Skeletal muscle cell (primary cell): Measurements from ENCODE around the gene RBPMS2.

ENCODE experiments used
- DNase-seq: peaks from one replicate; pipeline ENCODE4 v3.0.0-alpha.2; 2010; ENCODE audit warnings: low read depth
- H3K4me3 ChIP-seq: 2 replicates; pipeline ENCODE4 v1.5.1; 2011; ENCODE audit warnings: low read depth, mild to moderate bottlenecking, control low read depth, low read length, moderate library complexity

RBPMS2 gene

DNA sequence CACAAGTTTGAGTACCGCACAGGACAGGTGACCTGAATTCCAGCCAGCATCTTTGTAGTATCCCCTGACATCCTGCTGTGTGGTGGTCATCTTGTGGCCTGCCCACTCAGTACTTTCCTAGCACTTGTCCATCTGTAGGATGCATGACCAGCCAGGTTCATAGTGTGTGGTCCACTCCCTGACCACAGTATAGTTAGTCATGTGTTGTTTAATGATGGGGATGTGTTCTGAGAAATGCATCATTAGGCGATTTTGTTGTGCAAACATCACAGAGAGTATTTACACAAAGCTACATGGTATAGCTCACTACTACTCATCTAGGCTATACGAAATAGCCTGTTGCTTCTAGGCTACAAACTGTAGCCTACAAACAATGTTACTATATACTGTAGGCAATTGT is 16.9 kb upstream of the RBPMS2 start:
- H3K4me3 ChIP-seq = no peak overlapping the region
- DNase-seq = no peak

DNA sequence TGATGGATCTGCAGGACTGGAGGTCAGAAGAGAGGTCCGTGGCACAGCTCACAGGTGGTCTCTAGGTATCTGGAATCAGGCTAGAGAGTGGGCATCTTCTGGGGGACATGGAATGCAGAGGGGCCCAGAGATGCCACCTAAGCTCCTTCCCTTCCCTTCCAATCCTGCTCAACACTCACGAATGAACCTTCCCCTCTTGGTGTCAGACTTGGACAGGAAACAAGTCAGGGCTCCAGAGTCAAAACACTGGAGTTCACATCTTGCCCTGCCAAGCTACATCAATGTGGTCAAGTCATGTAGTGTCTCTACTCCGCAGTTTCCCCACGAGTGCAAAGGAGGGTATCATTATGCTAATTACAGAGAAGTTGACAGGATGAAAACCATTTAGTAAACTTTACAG is 16.0 kb upstream of the RBPMS2 start:
- no peak for DNase-seq
- no peak overlapping the region for H3K4me3 ChIP-seq

DNA sequence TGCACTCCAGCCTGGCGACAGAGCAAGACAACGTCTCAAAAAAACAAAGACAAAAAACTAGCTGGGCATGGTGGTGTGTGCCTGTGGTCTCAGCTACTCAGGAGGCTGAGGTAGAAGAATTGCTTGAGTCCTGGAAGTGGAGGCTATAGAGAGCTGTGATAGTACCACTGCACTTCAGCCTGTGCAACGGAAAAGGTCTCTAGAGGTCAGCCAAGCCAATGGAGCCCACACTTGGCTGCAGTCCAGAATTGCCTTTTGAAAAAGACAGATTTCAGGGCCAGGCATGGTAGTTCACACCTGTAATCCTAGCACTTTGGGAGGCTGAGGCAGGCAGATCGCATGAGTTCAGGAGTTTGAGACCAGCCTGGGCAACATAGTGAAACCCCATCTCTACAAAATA is 8.4 kb upstream of the RBPMS2 start:
- DNase-seq = no peak
- no peak overlapping the region for H3K4me3 ChIP-seq

DNA sequence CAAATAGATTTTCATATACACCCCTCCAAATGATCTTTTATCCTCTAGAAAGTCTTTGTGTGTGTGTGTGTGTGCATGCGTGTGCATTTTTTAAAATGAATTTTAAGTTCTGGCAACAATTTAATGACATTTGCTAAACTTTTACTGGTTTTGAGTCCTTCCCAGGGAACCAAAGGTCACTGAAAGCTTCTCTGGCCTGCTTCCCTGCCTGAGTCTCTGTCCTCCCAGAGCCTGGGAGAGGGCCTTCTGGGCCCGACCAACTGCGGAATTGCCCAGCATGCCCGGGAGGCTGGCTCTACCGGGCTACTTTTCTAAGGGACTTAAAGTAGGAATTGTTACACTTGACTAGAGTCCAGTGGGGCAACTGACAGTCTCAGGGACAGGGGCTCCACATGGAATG is 7.4 kb upstream of the RBPMS2 start:
- no peak overlapping the region for H3K4me3 ChIP-seq
- no peak for DNase-seq

DNA sequence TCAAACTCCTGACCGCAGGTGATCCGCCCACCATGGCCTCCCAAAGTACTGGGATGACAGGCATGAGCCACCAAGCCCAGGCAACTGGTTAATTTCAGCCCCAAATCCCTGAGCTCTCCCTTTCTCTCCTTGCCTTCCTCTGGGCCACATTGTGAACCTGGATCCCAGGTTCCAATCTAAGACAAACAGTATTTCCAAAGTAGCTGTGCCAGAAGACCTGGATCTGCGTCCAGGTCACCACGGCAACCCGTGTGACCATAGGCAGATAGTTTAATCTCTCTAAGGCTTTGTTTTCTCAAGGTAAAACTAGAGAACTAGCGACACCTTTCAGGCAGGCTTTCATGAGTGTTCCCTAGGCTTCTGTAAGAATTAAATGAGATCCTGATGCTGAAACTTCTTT is 5.9 kb upstream of the RBPMS2 start:
- DNase-seq = no peak
- H3K4me3 ChIP-seq = no peak overlapping the region

DNA sequence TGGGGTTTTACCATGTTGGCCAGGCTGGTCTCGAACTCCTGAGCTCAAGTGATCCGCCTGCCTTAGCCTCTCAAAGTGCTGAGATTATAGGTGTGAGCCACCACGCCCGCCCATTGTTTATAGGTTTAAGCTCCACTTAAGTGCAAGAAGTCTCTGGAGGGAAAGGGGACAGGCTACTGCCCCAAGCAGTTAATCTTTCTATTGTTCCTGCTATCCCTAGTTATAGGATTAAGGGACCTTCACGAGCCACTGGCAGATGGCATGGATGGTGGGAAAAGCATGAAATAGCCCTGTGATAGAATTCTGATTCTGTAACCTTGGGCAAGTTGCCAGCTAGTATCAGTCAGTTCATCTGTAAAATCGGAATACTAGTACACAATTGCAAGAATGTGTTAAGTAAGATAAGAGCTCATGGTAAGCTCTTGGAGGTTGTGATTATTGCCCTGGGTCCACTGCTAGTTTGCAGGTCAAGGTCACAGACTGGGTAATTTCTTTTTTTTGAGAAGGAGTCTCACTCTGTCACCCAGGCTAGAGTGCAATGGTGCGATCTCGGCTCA is 5.3 kb upstream of the RBPMS2 start:
- DNase-seq = no peak
- no peak overlapping the region for H3K4me3 ChIP-seq

DNA sequence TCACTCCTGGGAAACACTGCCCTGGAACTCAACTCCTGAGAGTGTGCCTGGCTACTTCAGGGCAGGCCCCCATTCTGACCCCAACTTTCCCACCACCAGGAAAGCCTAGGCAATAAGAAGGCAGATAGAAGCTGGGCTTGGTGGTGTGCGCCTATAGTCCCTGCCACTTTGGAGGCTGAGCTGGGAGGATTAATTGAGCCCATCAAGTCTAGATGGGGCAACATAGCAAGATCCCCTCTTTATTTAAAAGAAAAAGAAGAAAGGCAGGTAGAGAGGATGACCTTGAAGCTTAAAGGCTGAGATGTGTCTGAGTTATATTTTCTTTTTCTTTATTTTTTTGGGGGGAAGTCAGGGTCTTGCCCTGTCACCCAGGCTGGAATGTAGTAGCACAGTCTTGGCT is 4.2 kb upstream of the RBPMS2 start:
- DNase-seq = no peak
- no peak overlapping the region for H3K4me3 ChIP-seq

DNA sequence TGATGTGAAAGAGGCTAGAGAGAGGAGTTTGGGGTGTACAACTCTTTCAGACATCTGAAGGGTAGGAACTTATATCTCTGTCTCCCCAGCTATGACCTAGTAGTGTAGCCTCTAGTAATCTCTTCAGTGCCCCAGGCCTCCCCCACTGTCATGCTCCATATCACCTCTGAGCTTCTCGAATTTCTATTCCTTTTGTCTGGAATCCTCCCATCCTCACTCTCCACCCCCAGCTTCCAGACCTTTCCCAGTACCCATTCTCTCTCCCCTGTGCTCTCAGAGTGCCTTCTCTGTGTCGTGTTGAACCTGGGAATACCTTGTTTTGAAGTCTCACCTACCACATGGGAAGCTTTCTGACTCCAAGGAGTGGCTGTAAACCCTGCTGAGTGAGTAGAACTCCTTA is 3.6 kb upstream of the RBPMS2 start:
- DNase-seq = no peak
- no peak overlapping the region for H3K4me3 ChIP-seq

DNA sequence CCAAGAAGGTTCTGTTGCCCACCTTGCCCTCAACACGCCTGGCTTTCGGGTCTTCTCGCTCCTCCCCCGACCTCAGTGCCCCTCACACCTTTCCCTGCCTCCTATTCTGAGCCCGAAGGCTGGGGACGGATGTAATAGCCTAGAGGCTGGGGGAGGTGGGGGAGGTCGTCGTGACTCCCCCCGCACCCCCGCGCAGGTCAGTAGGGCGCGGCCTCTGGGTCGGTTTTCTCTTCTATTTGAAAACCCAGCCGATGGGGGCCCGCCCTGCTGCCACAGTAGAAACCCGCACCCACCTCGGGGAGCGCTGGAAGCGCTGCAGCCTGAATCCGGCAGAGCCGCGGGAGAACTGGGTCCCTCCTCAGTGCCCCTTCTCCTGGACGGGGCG is 1.0 kb upstream of the RBPMS2 start:
- DNase-seq = no peak
- peak overlapping the region; percentile 52 for H3K4me3 ChIP-seq

DNA sequence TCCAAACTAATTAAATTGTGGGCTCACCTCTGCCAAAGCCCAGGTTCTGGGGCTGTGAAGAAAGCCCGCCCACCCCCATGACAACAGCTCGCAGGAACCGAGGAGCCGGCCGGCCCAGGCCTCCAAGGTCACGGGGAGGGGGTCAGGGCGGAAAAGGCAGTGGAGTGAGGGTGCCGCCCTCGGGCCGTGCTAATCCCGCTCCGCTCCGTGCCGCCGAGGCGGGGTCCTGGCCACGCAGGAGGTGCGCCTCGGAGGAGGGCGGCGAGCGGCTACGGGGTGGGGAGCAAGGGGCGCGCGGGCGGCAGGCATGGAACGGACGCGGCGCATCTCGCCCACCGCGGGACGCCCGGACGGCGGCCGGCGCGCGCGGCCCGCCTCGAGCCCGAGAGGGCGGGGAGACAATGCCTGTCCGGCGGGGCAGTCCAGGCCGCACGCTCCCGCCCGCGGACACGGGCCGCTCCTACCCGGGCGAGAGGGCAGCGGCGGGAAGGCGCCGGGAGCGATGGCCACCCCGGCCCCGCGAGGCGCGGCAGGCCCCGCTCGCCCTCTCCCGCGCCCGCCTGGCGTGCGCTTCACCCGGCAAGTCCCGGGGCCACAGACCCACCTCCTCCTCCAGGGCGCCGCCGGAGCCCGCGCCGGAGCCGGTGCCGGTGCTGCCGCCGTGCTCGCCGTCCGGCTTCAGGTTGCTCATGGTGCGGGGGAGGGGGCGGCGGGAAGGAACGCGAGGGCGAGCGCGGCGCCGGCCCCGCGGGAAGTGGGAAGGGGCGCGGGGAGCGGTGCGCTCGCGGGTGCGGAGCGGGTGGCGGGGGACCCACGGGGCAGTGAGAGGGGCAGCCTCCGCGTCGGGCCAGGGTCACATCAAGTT is 528 bp downstream of the RBPMS2 start:
- no peak for DNase-seq
- peak overlapping the region; percentile 40 for H3K4me3 ChIP-seq

DNA sequence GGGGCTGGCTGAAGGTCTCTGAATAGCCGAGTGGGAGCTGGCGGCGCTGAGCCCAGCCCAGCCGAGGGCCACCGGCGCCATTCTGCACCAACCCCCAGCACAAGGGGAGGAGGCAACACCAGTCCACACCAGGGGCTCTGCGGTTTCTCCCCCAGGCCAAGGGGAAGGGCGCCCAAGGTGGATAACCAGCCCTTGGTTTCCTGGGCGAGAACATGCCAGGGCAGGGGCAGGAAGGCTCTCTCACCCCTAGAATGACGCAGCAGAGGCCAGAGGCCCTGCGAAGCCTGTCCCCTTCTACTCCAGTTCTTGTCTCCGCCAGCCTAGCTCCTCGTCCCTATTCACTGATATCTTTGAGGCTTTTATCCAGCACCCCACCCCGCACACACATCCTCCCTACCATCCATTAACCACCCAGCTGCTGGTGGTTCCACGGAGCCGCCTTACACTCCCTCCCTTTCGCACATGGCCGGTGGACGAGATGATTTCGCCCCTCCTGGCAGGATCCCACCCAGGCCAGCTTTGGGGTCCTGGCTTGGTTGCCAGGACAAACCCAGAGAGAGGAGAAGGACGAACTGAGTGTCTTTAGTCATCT is 1.3 kb downstream of the RBPMS2 start:
- DNase-seq = no peak
- no peak overlapping the region for H3K4me3 ChIP-seq

DNA sequence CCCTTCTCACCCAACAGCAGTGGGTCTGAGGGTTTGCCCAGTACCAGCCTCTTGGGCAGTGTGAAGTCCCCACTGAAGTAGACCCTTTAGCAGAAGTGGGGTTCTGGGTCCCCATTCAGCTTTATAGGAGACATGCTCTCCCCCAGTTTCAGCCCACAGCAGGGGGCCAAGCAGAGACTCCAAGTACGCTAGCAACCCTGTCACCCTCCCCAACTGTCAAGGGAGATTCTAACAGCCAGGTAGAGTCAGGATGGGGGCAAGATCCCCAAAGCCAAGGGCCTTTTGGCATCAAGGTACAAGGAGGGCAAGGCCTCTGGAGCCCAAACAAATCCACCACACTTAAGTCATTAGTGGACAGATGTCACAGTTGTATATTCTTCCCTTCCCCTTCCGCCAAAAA is 1.8 kb downstream of the RBPMS2 start:
- no peak for DNase-seq
- no peak overlapping the region for H3K4me3 ChIP-seq

DNA sequence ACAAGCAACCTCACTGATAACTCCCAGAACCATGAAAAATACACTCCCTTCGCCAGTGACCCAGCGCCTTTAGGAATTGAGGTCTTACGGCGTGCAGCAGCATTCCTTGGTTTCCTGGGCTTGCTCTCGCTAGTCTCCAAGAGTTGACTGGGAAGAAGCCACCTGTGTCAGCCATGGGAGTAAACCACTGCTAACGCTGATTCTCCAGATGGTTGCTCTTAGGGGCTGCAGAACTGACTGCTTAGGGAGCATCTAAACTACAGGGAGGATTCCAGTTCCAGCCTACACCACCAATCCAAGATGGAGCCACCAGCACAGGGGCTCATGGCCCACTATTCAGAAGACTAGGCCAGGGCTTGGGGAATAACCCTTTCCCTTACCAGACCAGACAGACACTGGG is 2.4 kb downstream of the RBPMS2 start:
- DNase-seq = no peak
- H3K4me3 ChIP-seq = no peak overlapping the region

DNA sequence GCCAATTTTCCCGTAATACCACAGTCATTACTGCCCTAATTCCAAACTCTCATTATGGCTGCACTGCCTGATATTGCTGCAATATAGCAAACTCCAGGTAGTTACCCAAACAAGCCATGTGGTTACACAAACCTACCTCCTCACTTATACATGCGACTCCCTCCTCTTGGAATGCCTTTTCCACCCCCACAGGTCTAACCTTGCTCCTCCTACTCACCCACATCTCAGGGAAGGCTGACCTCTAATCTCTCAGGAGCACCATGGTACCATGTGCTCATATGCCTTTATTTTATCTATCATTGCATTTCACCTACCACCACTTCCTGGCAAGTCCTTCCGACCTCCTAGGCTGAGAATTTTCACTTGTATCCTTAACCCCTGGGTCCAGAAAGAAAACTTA is 2.9 kb downstream of the RBPMS2 start:
- DNase-seq = no peak

DNA sequence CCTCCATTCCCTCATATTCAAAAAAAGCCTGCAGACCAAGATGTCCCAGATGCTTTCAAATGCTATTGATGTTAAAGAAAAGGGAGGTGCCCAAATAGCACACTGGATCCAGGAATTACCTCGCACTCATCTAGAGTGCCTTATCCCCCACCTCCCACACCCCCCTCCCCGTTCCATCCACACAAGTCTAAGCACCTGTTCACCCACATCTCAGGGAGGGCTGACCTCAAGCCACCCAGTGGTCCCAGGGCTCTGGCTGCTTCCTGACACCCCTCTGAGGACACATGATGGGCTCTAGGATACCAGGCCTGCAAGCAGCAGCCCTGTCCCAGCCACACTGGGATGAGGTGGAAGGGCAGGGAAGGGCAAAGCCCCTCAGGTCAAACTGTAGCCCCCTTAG is 4.8 kb downstream of the RBPMS2 start:
- DNase-seq = no peak
- no peak overlapping the region for H3K4me3 ChIP-seq

More for the DNA sequence above, 2.9 kb downstream of the RBPMS2 start:
- no peak overlapping the region for H3K4me3 ChIP-seq

DNA sequence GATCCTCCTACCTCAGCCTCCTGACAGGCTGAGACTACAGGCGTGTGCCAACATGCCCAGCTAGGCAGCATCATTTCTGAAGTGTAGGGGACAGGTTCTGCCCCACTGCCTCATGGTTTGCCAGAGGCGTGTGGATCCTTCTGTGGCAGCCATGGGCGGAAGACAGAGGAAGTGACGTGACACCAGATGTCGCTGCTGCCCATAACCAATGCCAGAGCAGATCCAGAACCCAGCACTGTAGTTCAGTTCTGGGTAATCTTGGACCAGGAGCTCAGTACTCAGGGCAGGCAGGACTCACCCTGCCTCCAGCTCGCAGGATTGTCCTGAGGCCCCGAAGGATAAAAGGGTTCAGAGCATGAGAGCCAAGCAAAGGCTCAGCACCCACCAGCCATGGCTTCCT is 8.2 kb downstream of the RBPMS2 start:
- no peak overlapping the region for H3K4me3 ChIP-seq
- no peak for DNase-seq

DNA sequence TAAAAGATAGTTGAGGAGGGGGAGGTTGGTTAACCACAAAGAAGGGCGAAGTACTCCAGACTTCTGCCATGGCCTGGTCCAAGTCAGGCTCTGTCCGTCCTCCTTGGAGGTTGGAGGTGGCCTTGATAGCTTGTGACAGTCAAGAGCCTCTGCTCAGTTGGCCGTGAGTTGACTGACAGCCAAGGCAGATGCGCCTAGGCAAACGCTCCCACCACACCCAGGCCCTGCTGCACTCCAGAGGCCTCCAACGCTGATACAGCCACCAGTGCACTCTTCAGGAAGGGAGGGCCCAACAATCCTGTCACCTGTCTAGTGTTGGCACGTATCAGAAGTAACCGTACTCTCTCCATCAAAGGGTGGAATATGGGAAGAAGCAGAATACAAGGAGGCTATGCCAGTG is 9.3 kb downstream of the RBPMS2 start:
- no peak for DNase-seq
- no peak overlapping the region for H3K4me3 ChIP-seq

DNA sequence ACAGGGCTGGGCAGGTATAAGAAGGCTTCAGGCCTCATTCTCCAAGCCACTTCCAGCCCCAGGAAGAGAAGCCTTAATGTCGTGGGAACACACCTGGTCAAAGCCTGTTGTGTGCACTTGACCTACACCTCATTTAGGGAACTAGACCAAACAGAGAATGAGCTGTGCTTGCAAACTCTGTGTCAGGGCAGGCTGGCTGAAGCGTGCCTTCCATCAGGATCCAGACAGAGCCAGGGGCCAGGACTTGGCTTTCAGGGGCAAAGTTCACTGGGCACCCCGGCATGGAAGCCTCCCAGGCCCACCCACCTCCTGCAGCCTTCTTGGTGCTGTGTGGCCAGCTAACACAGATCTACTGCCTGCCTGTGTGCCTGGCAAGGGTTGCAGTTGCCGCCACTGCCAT is 11.5 kb downstream of the RBPMS2 start:
- DNase-seq = no peak
- H3K4me3 ChIP-seq = no peak overlapping the region

DNA sequence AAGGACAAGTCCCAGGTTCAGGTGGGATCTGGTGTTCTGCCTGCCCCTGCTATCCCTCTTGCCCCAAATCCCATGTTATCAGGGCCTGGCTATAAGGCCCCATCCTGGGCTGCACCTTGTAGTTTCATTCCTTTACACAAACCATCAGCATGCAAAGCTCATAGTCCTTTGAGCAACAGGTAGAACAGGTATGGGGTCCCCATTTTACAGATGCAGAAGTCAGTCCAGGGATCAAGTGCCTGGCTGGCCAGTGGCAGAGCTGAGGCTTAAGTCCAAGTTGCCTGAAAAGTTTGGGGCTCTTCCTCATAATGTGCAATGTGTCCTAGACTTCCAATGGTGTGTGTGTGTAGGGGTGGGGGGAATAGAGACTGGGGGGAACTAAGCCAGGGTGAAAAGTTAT is 11.9 kb downstream of the RBPMS2 start:
- no peak for DNase-seq
- no peak overlapping the region for H3K4me3 ChIP-seq

DNA sequence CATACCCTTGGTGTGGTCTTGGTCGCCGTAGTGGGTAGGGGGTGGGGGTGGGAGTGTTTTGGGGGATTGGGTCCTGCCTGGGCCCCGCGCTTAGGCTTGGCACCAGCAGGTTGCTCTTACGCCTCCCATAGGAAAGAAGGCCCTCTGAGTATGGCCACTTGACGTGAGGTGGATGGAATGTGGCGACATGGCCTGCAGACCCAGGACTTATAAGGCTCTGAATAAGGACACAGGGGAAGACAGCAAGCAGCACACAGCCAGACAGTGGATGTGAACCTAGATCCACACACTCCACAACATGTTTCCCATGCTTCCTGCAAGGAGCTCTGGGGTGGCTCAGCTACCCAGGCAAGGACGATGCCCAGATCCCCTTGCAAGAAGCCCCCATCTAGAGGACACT is 12.4 kb downstream of the RBPMS2 start:
- DNase-seq = no peak
- no peak overlapping the region for H3K4me3 ChIP-seq

DNA sequence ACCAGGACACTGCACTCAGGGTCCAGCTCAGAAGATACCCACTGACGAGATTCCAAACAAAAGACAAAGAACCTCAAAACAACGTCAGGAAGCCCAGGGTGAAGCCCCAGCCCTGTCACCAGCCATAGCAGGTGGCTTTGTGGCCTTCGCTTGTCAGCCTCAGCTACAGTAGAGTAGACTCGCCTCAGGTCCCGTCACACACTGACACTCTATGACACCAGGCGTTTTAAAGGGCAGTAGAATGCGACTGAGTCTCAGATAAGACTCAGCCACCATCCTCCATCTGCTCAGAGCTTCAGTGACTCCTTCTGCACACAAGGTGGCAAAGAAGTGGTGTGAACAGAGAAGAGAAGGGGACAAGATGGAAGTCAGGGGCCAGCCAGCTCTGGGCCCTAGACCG is 12.8 kb downstream of the RBPMS2 start:
- no peak for DNase-seq

More for the DNA sequence above, 12.8 kb downstream of the RBPMS2 start:
- H3K4me3 ChIP-seq = no peak overlapping the region
